Endothelial cell of umbilical vein (primary cell): Measurements from ENCODE around the gene KLHL41. TPM values are rescaled to one million over a fixed set of nuclear protein-coding genes. Genes with fewer than 3 reads are reported as not detected.

Source experiments
- BruUV-seq: library from RNA; stranded (reverse); fragments of 400-500 nt; replicated peaks from 2 replicates; lab custom pipeline; 2021; lab: Mats Ljungman, UMichigan
- CTCF ChIA-PET: fragments of 300-600, 350-600 bp; sonication (Branson Sonifier 250); formaldehyde crosslinking; loops from one replicate; lab custom pipeline; 2021; ENCODE audit warnings: antibody characterized with exemption, inconsistent platforms; lab: Charles Lee
- POLR2A ChIA-PET: fragments of 300-600, 350-600 bp; sonication (Branson Sonifier 250); formaldehyde crosslinking; loops from one replicate; lab custom pipeline; 2021; ENCODE audit warnings: antibody characterized with exemption, inconsistent platforms; lab: Charles Lee
- DNase-seq: peaks from one replicate; pipeline ENCODE4 v3.0.0-alpha.2; 2011; ENCODE audit warnings: low read depth, low spot score
- FAIRE-seq: peaks from 2 replicates; lab custom pipeline; 2011; peaks lifted over from hg19 to GRCh38; lab: Jason Lieb, UNC
- H2AFZ ChIP-seq: 2 replicates; pipeline ENCODE4 v1.6.0; 2012; ENCODE audit warnings: low read depth, low read length, control low read depth, inconsistent platforms
- H3K27ac ChIP-seq: 2 replicates; pipeline ENCODE4 v1.5.1; 2011; ENCODE audit warnings: low read depth, mild to moderate bottlenecking, control low read depth, low read length, moderate library complexity; ENCODE audit not compliant: insufficient read depth
- H3K27me3 ChIP-seq, 2 experiments: 2 replicates each; pipeline versions ENCODE4 v1.6.0 to v1.6.1; 2011; ENCODE audit warnings: low read length in 2 of 2, mixed read lengths in 1 of 2; ENCODE audit not compliant: control insufficient read depth in 2 of 2, insufficient read depth in 2 of 2
- H3K36me3 ChIP-seq, 2 experiments: 2 replicates in 1 of 2; 3 replicates in 1 of 2; pipeline ENCODE4 v1.5.1; 2011; ENCODE audit warnings: low read length in 2 of 2, mild to moderate bottlenecking in 1 of 2, moderate library complexity in 1 of 2; ENCODE audit not compliant: control insufficient read depth in 2 of 2, insufficient read depth in 2 of 2; ENCODE audit errors: extremely low read depth in 1 of 2
- H3K4me1 ChIP-seq: 3 replicates; pipeline ENCODE4 v1.5.1; 2011; ENCODE audit warnings: mild to moderate bottlenecking, low read length; ENCODE audit not compliant: control insufficient read depth, insufficient read depth; ENCODE audit errors: extremely low read depth
- H3K4me2 ChIP-seq: 2 replicates; pipeline ENCODE4 v1.6.1; 2011; ENCODE audit warnings: low read length, control low read depth, mixed read lengths; ENCODE audit not compliant: insufficient read depth
- H3K4me3 ChIP-seq, 3 experiments: fragments of 200-600 bp in 1 of 3; sonication (generic), shearing (Covaris generic) in 1 of 3; replicated peaks in 1 of 3; 2 replicates each; pipeline ENCODE4 v1.5.1; 2011 to 2016; ENCODE audit warnings: control low read depth in 3 of 3, low read length in 3 of 3, mild to moderate bottlenecking in 2 of 3, inconsistent platforms in 1 of 3, low read depth in 1 of 3, moderate library complexity in 1 of 3; ENCODE audit not compliant: insufficient read depth in 1 of 3
- H3K79me2 ChIP-seq: 2 replicates; pipeline ENCODE4 v1.6.0; 2012; ENCODE audit warnings: low read length, inconsistent platforms; ENCODE audit not compliant: control insufficient read depth, insufficient read depth
- H3K9ac ChIP-seq: replicated peaks from 2 replicates; pipeline ENCODE3; 2011; ENCODE audit warnings: low read length, control low read depth; ENCODE audit not compliant: insufficient read depth; ENCODE audit errors: extremely low read depth
- H3K9me1 ChIP-seq: replicated peaks from 3 replicates; pipeline ENCODE4 v1.6.0; 2011; ENCODE audit warnings: mild to moderate bottlenecking, low read length; ENCODE audit not compliant: control insufficient read depth, insufficient read depth; ENCODE audit errors: extremely low read depth
- H3K9me3 ChIP-seq: replicated peaks from 2 replicates; pipeline ENCODE4 v1.5.1; 2012; ENCODE audit warnings: low read length, inconsistent platforms; ENCODE audit not compliant: control insufficient read depth, insufficient read depth
- H4K20me1 ChIP-seq: replicated peaks from 2 replicates; pipeline ENCODE3; 2011; ENCODE audit warnings: mild to moderate bottlenecking, low read length; ENCODE audit not compliant: control insufficient read depth, insufficient read depth; ENCODE audit errors: extremely low read depth
- EZH2 ChIP-seq: IDR thresholded peaks from 2 replicates; pipeline ENCODE4 v1.6.1; 2012; ENCODE audit warnings: borderline replicate concordance, low read depth, mild to moderate bottlenecking, moderate library complexity, low read length, inconsistent platforms; ENCODE audit not compliant: severe bottlenecking
- FOS ChIP-seq: IDR thresholded peaks from 2 replicates; pipeline ENCODE4 v1.6.1; 2011; ENCODE audit warnings: mild to moderate bottlenecking, low read length, moderate library complexity, borderline replicate concordance; ENCODE audit not compliant: insufficient read depth
- GATA2 ChIP-seq: IDR thresholded peaks from 2 replicates; pipeline ENCODE4 v1.7.0; 2011; ENCODE audit warnings: low read depth, mild to moderate bottlenecking, moderate library complexity, mixed read lengths, low read length; ENCODE audit not compliant: insufficient read length, insufficient read depth
- JUN ChIP-seq: IDR thresholded peaks from 2 replicates; pipeline ENCODE4 v1.6.1; 2011; ENCODE audit warnings: borderline replicate concordance, low read depth; ENCODE audit not compliant: insufficient read length, insufficient read depth
- MAX ChIP-seq: IDR thresholded peaks from 2 replicates; pipeline ENCODE4 v1.6.1; 2011; ENCODE audit not compliant: insufficient read depth, insufficient read length
- MYC ChIP-seq: IDR thresholded peaks from one replicate; pipeline ENCODE4 v1.6.1; 2011; ENCODE audit warnings: mild to moderate bottlenecking, low read depth, low read length
- POLR2A ChIP-seq: IDR thresholded peaks from 2 replicates; pipeline ENCODE4 v1.6.1; 2012; ENCODE audit warnings: low read depth, mild to moderate bottlenecking, control low read depth, low read length
- POLR2AphosphoS5 ChIP-seq: IDR thresholded peaks from 2 replicates; pipeline ENCODE4 v1.6.1; 2012; ENCODE audit warnings: low read depth, mild to moderate bottlenecking, control low read depth, low read length, moderate library complexity; ENCODE audit not compliant: insufficient read depth
- dilution Hi-C: fragments of 300-500 bp; cut with MboI; formaldehyde crosslinking; loops from one replicate; pipeline ENCODE4 v1.15.0; 2019; ENCODE audit warnings: low sequenced_read_pairs; ENCODE audit not compliant: extremely low pct_ligation_motif_present
- intact Hi-C: fragments of 100-400 bp; cut with micrococcal nuclease; formaldehyde crosslinking; loops from one replicate; pipeline ENCODE4 v1.10.0; 2022
- polyA plus RNA-seq, 4 experiments: library from polyadenylated mRNA; depleted of rRNA in 3 of 4; stranded (reverse) in 3 of 4; unstranded in 1 of 4; fragments of >200 nt; gene quantifications; 2 replicates each; pipeline versions ENCODE4 v1.2.1 to v1.2.3, GENCODE V29; 2011 to 2012; ENCODE audit warnings: missing spikeins in 1 of 4
- total RNA-seq: library from RNA; stranded (reverse); gene quantifications from 2 replicates; pipeline ENCODE4 v1.2.3, GENCODE V29; 2021
- TF ChIP-seq, protein P1 (sequence below), 2 donors: IDR thresholded peaks; 1 replicate in 1 of 2; 2 replicates in 1 of 2; pipeline ENCODE4 v1.5.1; 2011; ENCODE audit warnings: low read length in 2 of 2, mild to moderate bottlenecking in 2 of 2, moderate library complexity in 2 of 2, control low read depth in 1 of 2, inconsistent platforms in 1 of 2, low read depth in 1 of 2; ENCODE audit not compliant: insufficient read depth in 1 of 2; ENCODE audit errors: extremely low read depth in 1 of 2

Gene KLHL41
- total and polyA plus RNA-seq, 2 donors (not counting 3 experiments of a cell fraction or from before 2014, with no cell fraction given), result 0.08 to 0.73 TPM

DNA sequence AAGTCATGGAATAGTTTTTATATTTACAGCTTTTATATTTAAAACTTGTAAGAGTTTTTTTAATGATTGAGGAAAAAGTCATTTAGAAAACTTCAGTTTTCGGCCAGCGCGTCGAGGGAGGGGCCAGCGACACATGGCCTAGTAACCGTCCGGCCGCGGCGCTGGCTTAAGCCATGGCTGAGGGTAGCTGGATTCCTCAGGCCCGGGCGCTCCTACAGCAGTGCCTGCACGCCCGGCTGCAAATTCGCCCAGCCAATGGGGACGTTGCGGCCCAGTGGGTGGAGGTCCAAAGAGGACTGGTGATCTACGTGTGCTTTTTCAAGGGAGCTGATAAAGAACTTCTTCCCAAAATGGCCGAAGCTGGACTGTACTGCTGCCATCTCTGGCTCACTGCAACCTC is 4.9 kb upstream of the KLHL41 start:
- no peak for DNase-seq
- no peak overlapping the region for H3K4me2 ChIP-seq
- no peak overlapping the region for H2AFZ ChIP-seq
- intact Hi-C loops, result no loop called here
- H3K4me1 ChIP-seq, result peaks cover 13% of the 10 kb centered on the region
- ChIA-PET CTCF (no interaction called here), POLR2A (no interaction called here)
- H3K27ac ChIP-seq, result no peak overlapping the region
- dilution Hi-C loops, result no loop called here
- H3K9ac ChIP-seq, result no peak overlapping the region
- no peak overlapping the region for H3K4me3 ChIP-seq
- H4K20me1 ChIP-seq, result no peaks in the 10 kb centered on the region
- no peaks in the 10 kb centered on the region for H3K79me2 ChIP-seq
- H3K36me3 ChIP-seq, result no peaks in the 10 kb centered on the region
- H3K9me3 ChIP-seq, result no peaks in the 10 kb centered on the region
- H3K9me1 ChIP-seq, result no peaks in the 10 kb centered on the region
- no peaks in the 10 kb centered on the region for H3K27me3 ChIP-seq
- no peak for FAIRE-seq
- no TSS peak for BruUV-seq
- TF ChIP-seq EZH2 (no peak), POLR2AphosphoS5 (no peak), JUN (no peak), POLR2A (no peak), GATA2 (no peak), MAX (no peak), MYC (no peak), FOS (no peak)
- TF ChIP-seq, protein P1, sequence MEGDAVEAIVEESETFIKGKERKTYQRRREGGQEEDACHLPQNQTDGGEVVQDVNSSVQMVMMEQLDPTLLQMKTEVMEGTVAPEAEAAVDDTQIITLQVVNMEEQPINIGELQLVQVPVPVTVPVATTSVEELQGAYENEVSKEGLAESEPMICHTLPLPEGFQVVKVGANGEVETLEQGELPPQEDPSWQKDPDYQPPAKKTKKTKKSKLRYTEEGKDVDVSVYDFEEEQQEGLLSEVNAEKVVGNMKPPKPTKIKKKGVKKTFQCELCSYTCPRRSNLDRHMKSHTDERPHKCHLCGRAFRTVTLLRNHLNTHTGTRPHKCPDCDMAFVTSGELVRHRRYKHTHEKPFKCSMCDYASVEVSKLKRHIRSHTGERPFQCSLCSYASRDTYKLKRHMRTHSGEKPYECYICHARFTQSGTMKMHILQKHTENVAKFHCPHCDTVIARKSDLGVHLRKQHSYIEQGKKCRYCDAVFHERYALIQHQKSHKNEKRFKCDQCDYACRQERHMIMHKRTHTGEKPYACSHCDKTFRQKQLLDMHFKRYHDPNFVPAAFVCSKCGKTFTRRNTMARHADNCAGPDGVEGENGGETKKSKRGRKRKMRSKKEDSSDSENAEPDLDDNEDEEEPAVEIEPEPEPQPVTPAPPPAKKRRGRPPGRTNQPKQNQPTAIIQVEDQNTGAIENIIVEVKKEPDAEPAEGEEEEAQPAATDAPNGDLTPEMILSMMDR (IDR thresholded peaks at IDR 0.05; ENCODE audit: extremely low read depth in 1 of 2, insufficient read depth in 1 of 2, low read depth in 1 of 2, low read length in 2 of 2), result no peak
